Hepatocyte (in vitro differentiated cells): ENCODE data around the gene XKR7.

Experiments used
- CTCF ChIP-seq: fragments of 200-600 bp; sonication (generic); IDR thresholded peaks from 2 replicates; pipeline ENCODE4 v1.5.1; 2016; ENCODE audit warnings: antibody characterized with exemption, mild to moderate bottlenecking; ENCODE audit not compliant: poor library complexity
- EZH2 ChIP-seq: fragments of 200-600 bp; sonication (generic); IDR thresholded peaks from 2 replicates; pipeline ENCODE4 v1.6.1; 2016; ENCODE audit warnings: antibody characterized with exemption, mild to moderate bottlenecking, borderline replicate concordance

GRCh38 chr20:31945785-31946184 lies 22.2 kb upstream of the XKR7 start:
- TF ChIP-seq CTCF = no peak
- no peak for TF ChIP-seq EZH2
